ENCODE data around the gene ZMAT3.

The ZMAT3 gene

DNA sequence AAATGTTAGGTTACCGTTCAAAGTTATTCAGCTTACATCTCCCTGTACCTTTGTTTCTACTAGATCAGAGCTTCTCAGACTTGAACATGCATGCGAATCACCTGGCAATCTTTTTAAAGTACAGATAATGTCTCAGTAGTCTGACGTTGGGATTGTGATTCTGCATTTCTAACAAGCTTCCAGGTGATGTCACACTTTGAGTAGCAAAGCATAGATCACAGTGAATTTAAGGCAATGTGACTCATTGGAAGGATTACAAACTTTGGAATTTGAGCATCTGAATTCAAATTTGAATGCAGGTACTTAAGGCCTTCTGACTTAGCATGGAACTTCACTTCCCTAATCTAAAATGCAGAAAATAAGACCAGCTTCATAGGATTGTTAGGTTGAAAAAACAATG, 10.8 kb upstream of the ZMAT3 start:
- Mint-ChIP-seq H3K27ac (no peak overlapping the region), H3K36me3 (ENCODE audit: insufficient read depth) (no peaks in the 10 kb centered on the region), H3K9me3 (no peaks in the 10 kb centered on the region), H3K4me1 (ENCODE audit: low read depth in 2 of 2) (peaks cover 4 to 10% of the 10 kb centered on the region in 2 donors), H3K4me3 (no peak overlapping the region), H3K27me3 (no peaks in the 10 kb centered on the region)
- ATAC-seq (replicated peaks) (no peak), DNase-seq (no peak)

GRCh38 chr3:179081885-179082284, 10.3 kb upstream of the ZMAT3 start:
- DNase-seq = no peak
- Mint-ChIP-seq H3K4me3 (no peak overlapping the region), H3K9me3 (no peaks in the 10 kb centered on the region), H3K36me3 (ENCODE audit: insufficient read depth) (no peaks in the 10 kb centered on the region), H3K4me1 (ENCODE audit: low read depth in 2 of 2) (peaks cover 4 to 10% of the 10 kb centered on the region in 2 donors), H3K27ac (no peak overlapping the region), H3K27me3 (no peaks in the 10 kb centered on the region)
- no peak for ATAC-seq (replicated peaks)

DNA sequence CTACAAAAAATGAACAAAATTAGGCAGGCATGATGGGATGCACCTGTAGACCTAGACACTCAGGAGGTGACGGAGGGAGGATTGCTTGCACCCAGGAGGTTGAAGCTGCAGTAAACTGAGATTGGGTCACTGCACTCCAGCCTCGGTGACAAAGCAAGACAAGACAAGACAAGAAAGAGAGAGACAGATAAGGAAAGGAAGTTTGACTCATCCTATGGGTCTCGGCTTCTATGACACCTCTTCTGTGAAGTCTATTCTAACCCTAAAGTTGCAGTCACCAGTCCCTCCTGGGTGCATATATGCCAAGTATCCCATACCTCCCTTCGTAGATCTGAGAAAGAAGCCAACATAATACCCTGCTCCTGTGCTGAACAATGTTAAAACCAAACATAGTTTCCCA, 7.9 kb upstream of the ZMAT3 start:
- no peak for DNase-seq
- ATAC-seq (replicated peaks) = no peak
- no peaks in the 10 kb centered on the region for H3K36me3 Mint-ChIP-seq (ENCODE audit: insufficient read depth)
- peaks cover 4 to 15% of the 10 kb centered on the region in 2 donors for H3K4me1 Mint-ChIP-seq (ENCODE audit: low read depth in 2 of 2)
- no peaks in the 10 kb centered on the region for H3K27me3 Mint-ChIP-seq
- no peak overlapping the region for H3K4me3 Mint-ChIP-seq
- no peaks in the 10 kb centered on the region for H3K9me3 Mint-ChIP-seq
- no peak overlapping the region for H3K27ac Mint-ChIP-seq

- H3K27me3 Mint-ChIP-seq = no peaks in the 10 kb centered on the region
- no peaks in the 10 kb centered on the region for H3K36me3 Mint-ChIP-seq (ENCODE audit: insufficient read depth)
- H3K9me3 Mint-ChIP-seq = no peaks in the 10 kb centered on the region
Measured at GRCh38 chr3:179076243-179077027, 4.8 kb upstream of the ZMAT3 start.

DNA sequence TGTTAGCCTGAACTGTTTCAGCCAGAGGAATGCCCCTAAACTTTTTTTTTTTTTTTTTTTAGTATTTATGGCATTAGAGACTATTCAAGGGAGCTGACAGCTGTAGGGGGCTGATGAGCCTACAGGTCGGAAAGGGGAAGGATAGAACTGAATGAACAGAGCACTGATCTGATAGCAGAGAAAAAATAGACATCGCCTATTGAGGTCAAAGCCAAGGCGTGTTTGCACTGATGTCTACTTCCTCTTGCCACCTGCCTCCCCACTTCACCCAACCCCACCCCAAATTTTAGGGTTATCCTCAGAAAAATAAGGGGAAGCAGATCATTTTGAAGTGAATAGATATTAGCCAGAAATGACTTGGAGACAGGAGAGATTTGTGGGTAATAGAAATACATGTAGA, 3.0 kb upstream of the ZMAT3 start:
- H3K36me3 Mint-ChIP-seq (ENCODE audit: insufficient read depth) = peaks cover 8% of the 10 kb centered on the region
- no peak overlapping the region for H3K27ac Mint-ChIP-seq
- H3K4me3 Mint-ChIP-seq = no peak overlapping the region
- H3K4me1 Mint-ChIP-seq (ENCODE audit: low read depth in 2 of 2) = peaks cover 7 to 10% of the 10 kb centered on the region in 2 donors
- ATAC-seq (replicated peaks) (no peak), DNase-seq (no peak)
- no peaks in the 10 kb centered on the region for H3K9me3 Mint-ChIP-seq
- no peaks in the 10 kb centered on the region for H3K27me3 Mint-ChIP-seq

More at GRCh38 chr3:179076243-179077027, 4.8 kb upstream of the ZMAT3 start:
- DNase-seq (no peak), ATAC-seq (replicated peaks) (no peak)
- H3K4me3 Mint-ChIP-seq = no peak overlapping the region
- H3K4me1 Mint-ChIP-seq (ENCODE audit: low read depth in 2 of 2) = peaks cover 0 to 6% of the 10 kb centered on the region in 2 donors
- H3K27ac Mint-ChIP-seq = no peak overlapping the region

- no peaks in the 10 kb centered on the region for H3K27me3 Mint-ChIP-seq
Measured at GRCh38 chr3:179073816-179074215, 2.2 kb upstream of the ZMAT3 start.

DNA sequence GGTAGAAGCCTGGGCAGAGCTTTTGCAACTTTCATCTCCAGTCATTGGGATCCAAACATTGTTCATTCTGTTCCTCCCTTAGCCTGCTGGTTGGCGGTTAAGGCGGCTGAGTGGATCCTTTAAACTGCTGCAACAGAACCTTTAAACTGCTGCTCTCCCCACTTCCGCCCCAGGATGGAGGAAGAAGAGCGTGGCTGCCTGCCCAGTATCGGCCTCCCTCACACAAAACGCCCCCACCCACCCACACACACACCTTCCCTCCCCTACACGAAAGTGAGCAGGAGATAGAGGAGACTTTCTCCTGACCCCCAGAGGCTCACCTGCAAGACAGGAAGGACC, 460 bp upstream of the ZMAT3 start:
- DNase-seq = peak in 1 of 3 experiments; percentile 27

More at GRCh38 chr3:179073816-179074215, 2.2 kb upstream of the ZMAT3 start:
- H3K4me1 Mint-ChIP-seq (ENCODE audit: low read depth in 2 of 2) = peaks cover 12 to 17% of the 10 kb centered on the region in 2 donors
- DNase-seq = no peak
- ATAC-seq (replicated peaks) = no peak
- peak overlapping the region in 1 of 2 donors; percentile 20 for H3K4me3 Mint-ChIP-seq
- H3K36me3 Mint-ChIP-seq (ENCODE audit: insufficient read depth) = peaks cover 8% of the 10 kb centered on the region
- H3K27ac Mint-ChIP-seq = peak overlapping the region in 1 of 2 donors; percentile 14
- H3K9me3 Mint-ChIP-seq = no peaks in the 10 kb centered on the region

GRCh38 chr3:179071027-179071322, 634 bp downstream of the ZMAT3 start:
- no peak for DNase-seq
- no peaks in the 10 kb centered on the region for H3K27me3 Mint-ChIP-seq
- H3K36me3 Mint-ChIP-seq (ENCODE audit: insufficient read depth) = peaks cover 16% of the 10 kb centered on the region
- no peaks in the 10 kb centered on the region for H3K9me3 Mint-ChIP-seq
- peak overlapping the region; percentile 24 to 90 for H3K27ac Mint-ChIP-seq
- peak overlapping the region; percentile 76 to 93 for H3K4me3 Mint-ChIP-seq
- peaks cover 16 to 22% of the 10 kb centered on the region in 2 donors for H3K4me1 Mint-ChIP-seq (ENCODE audit: low read depth in 2 of 2)
- ATAC-seq (replicated peaks) = no peak

More for the DNA sequence above, 460 bp upstream of the ZMAT3 start:
- peak overlapping the region; percentile 24 to 90 for H3K27ac Mint-ChIP-seq
- ATAC-seq (replicated peaks) = peak; percentile 46
- H3K27me3 Mint-ChIP-seq = no peaks in the 10 kb centered on the region
- H3K36me3 Mint-ChIP-seq (ENCODE audit: insufficient read depth) = peaks cover 12% of the 10 kb centered on the region
- H3K4me3 Mint-ChIP-seq = peak overlapping the region; percentile 76 to 93
- H3K9me3 Mint-ChIP-seq = no peaks in the 10 kb centered on the region
- peaks cover 16 to 22% of the 10 kb centered on the region in 2 donors for H3K4me1 Mint-ChIP-seq (ENCODE audit: low read depth in 2 of 2)

DNA sequence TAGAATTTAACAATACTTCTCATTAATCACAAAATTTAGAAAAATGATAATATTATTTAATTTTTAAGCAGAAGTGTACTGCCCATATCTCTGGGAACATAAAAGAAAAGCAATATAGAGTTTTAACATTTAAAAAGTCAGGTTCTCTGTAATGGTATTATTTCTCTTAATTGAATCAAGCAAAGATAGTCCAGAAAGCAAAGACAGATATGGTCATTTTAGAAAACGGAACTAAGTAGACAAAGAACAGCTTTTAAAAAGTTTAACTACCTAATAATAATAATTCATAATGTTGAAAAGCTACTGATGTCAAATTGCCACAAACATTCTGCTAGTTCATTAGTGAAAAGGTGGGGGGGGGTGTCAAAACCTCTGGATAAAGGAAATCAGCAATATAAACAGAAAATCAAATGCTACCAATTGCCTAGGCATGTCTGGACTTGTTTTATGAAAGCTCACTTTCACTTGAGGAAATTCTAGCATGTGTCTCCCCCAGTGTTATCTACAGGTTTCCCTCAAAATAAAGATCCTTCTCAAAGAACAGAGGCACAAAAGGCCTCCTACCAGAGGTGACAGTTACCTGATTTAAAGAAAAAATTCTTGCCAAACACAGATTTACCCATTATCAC, 1.7 kb downstream of the ZMAT3 start:
- DNase-seq = no peak
- no peaks in the 10 kb centered on the region for H3K27me3 Mint-ChIP-seq
- ATAC-seq (replicated peaks) = no peak
- peaks cover 19% of the 10 kb centered on the region for H3K36me3 Mint-ChIP-seq (ENCODE audit: insufficient read depth)
- no peaks in the 10 kb centered on the region for H3K9me3 Mint-ChIP-seq
- no peak overlapping the region for H3K4me3 Mint-ChIP-seq
- H3K27ac Mint-ChIP-seq = no peak overlapping the region
- H3K4me1 Mint-ChIP-seq (ENCODE audit: low read depth in 2 of 2) = peaks cover 16 to 20% of the 10 kb centered on the region in 2 donors

GRCh38 chr3:179068779-179069530, 2.7 kb downstream of the ZMAT3 start:
- Mint-ChIP-seq H3K36me3 (ENCODE audit: insufficient read depth) (peaks cover 22% of the 10 kb centered on the region), H3K4me1 (ENCODE audit: low read depth in 2 of 2) (peaks cover 16 to 25% of the 10 kb centered on the region in 2 donors), H3K27ac (no peak overlapping the region), H3K27me3 (no peaks in the 10 kb centered on the region), H3K4me3 (no peak overlapping the region), H3K9me3 (no peaks in the 10 kb centered on the region)
- ATAC-seq (replicated peaks) (no peak), DNase-seq (peak in 1 of 3 experiments; percentile 14)

DNA sequence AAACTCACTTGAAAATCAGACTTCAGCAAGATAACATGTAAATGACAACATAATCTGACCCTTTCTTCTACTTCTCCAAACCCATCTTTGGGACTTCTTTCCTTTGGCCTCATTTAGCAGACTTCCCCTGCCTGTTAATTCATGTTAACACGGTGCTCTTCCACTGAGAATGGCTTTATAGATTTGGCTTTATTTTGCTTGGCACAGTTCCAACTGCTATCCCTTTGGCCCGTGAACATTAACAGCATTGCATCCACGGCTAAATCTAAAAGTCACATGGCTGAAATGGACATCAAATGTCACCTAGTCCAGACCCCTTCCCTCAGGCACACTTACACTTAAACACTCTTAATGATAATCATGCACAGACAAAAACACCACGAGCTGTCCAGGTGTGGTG, 3.8 kb downstream of the ZMAT3 start:
- Mint-ChIP-seq H3K27me3 (no peaks in the 10 kb centered on the region), H3K36me3 (ENCODE audit: insufficient read depth) (peaks cover 22% of the 10 kb centered on the region), H3K27ac (no peak overlapping the region), H3K4me1 (ENCODE audit: low read depth in 2 of 2) (peaks cover 16 to 32% of the 10 kb centered on the region in 2 donors), H3K4me3 (no peak overlapping the region), H3K9me3 (no peaks in the 10 kb centered on the region)
- no peak for DNase-seq
- no peak for ATAC-seq (replicated peaks)

DNA sequence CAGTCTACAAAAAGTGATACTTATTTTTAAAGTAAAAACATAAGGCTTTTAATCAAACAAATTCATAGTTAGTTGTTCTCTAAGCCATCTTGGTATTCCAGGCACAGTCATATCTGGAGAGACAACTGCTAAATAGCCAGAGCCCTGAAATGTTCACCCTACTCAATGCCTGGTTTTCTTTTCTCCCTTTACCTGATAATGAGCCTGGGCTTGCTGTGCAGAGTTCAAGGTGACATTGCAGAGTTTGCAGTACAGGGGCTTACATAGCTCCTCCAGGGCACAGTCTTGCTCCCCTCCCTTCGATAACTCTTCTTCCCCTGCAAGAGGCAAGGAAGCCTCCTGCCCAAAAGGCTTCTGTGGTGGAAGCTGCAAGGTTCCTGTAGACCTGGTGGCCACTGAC, 4.3 kb downstream of the ZMAT3 start:
- no peak for DNase-seq
- Mint-ChIP-seq H3K27me3 (no peaks in the 10 kb centered on the region), H3K9me3 (no peaks in the 10 kb centered on the region), H3K4me3 (no peak overlapping the region), H3K27ac (no peak overlapping the region), H3K4me1 (ENCODE audit: low read depth in 2 of 2) (peaks cover 16 to 36% of the 10 kb centered on the region in 2 donors), H3K36me3 (ENCODE audit: insufficient read depth) (peaks cover 22% of the 10 kb centered on the region)
- ATAC-seq (replicated peaks) = no peak

GRCh38 chr3:179063945-179064560, 7.6 kb downstream of the ZMAT3 start:
- Mint-ChIP-seq H3K27me3 (no peaks in the 10 kb centered on the region), H3K27ac (peak overlapping the region in 1 of 2 donors; percentile 41), H3K9me3 (no peaks in the 10 kb centered on the region), H3K36me3 (ENCODE audit: insufficient read depth) (peaks cover 19% of the 10 kb centered on the region), H3K4me3 (no peak overlapping the region), H3K4me1 (ENCODE audit: low read depth in 2 of 2) (peaks cover 8 to 39% of the 10 kb centered on the region in 2 donors)
- ATAC-seq (replicated peaks) (no peak), DNase-seq (no peak)

All from effector memory CD8-positive, alpha-beta T cell (primary cell).